Pericardium fibroblast (primary cell): ENCODE data around the gene CCNQ. TPM values are rescaled to one million over a fixed set of nuclear protein-coding genes. Genes with fewer than 3 reads are reported as not detected.

Source experiments
- total RNA-seq: library from RNA; depleted of rRNA; stranded (reverse); fragments of >200 nt; gene quantifications from 2 replicates; pipeline ENCODE4 v1.2.3, GENCODE V29; 2015

Gene CCNQ
- 16.0 and 33.4 TPM in 2 replicates for total RNA-seq

GRCh38 chrX:153598541-153599191 lies at the start of gene CCNQ:
TSS of gene CCNQ (minus strand) at chrX:153599139. CDS start at chrX:153599073, 66 bp downstream.

DNA sequence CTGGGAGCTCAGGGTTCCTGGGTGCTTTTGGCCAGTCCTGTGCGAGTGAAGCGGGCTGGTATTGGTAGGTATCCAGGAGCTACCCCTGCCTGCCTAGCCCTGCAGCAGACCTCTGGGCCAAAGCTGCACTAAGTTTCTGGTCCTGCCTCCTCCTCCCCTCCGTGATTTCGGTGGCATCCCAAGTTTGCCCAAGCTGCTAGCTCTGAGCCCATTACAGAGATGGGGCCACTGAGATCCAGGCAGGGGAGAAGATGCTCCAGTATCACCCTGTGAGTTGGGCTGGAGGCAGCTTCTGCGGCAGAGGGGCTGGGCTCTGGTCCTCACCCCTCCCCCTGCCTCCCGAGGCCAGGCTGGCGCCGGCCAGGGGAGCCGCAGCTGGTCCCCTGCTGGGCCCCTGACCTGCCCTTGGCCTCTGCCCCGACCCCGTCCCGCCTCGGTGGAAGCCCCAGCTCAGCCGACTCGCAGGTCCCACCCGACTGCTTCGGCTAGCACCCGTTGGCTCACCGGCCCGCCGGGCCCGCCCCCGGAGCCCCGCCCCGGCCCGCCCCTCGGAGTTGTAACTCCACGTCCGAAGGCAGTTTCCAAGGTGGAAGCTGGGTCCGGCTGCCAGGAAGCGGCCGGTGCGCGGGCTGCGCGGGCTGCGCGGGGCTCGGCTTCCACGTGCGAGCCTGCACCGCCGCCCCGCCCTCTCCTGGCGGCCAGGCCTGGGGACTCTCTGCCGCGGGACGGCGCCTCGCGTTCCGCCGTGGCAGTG lies 47.9 kb upstream of the CCNQ start, which contains the start of gene DUSP9:
Gene DUSP9 (plus strand): TSS at position 584 of the 754 bp plus-strand sequence. CDS start 751 bp downstream, outside the sequence.

Other genes with a start within 250 kb of the CCNQ start
- not detected in 2 replicates for gene PNMA6E, start 197.8 kb downstream of the CCNQ start, total RNA-seq
- 0.09 and 0.58 TPM in 2 replicates for gene ZFP92, start 187.7 kb downstream of the CCNQ start, total RNA-seq
- gene TREX2, start 153.1 kb downstream of the CCNQ start, total RNA-seq, result 6.0 and 13.3 TPM in 2 replicates
- 5.2 and 19.1 TPM in 2 replicates for gene HAUS7, start 128.6 kb downstream of the CCNQ start, total RNA-seq
- gene BGN, start 104.2 kb downstream of the CCNQ start, total RNA-seq, result 135 and 164 TPM in 2 replicates
- gene ATP2B3, start 81.5 kb downstream of the CCNQ start, total RNA-seq, result not detected in 2 replicates
- gene DUSP9, start 48.1 kb upstream of the CCNQ start, total RNA-seq, result 0.93 TPM in 1 of 2 replicates, not detected in the other
- 0.09 and 0.35 TPM in 2 replicates for gene PNCK, start 74.7 kb upstream of the CCNQ start, total RNA-seq
- 22.1 and 24.0 TPM in 2 replicates for gene SLC6A8, start 88.8 kb upstream of the CCNQ start, total RNA-seq
- gene BCAP31, start 125.2 kb upstream of the CCNQ start, total RNA-seq, result 79.2 and 110 TPM in 2 replicates
- gene ABCD1, start 125.7 kb upstream of the CCNQ start, total RNA-seq, result 12.9 and 16.3 TPM in 2 replicates
- gene PLXNB3, start 165.1 kb upstream of the CCNQ start, total RNA-seq, result 1.6 and 7.5 TPM in 2 replicates
- gene SRPK3, start 181.9 kb upstream of the CCNQ start, total RNA-seq, result under 0.01 and 1.6 TPM in 2 replicates
- gene IDH3G, start 195.2 kb upstream of the CCNQ start, total RNA-seq, result 80.7 and 86.6 TPM in 2 replicates
- 256 and 443 TPM in 2 replicates for gene SSR4, start 195.5 kb upstream of the CCNQ start, total RNA-seq
- 1.0 and 5.1 TPM in 2 replicates for gene PDZD4, start 231.4 kb upstream of the CCNQ start, total RNA-seq